GM12892 (cell line): ENCODE measurements around the gene NEXN.
A peak's percentile ranks its signal among the peaks of the same experiment; 100 is the strongest.

ENCODE experiments used
- DNase-seq: peaks from one replicate; pipeline ENCODE4 v3.0.0; 2011; ENCODE audit not compliant: insufficient read length
- FAIRE-seq: peaks from 2 replicates; lab custom pipeline; 2011; peaks lifted over from hg19 to GRCh38; lab: Jason Lieb, UNC
- POLR2A ChIP-seq: IDR thresholded peaks from 2 replicates; pipeline ENCODE4 v1.6.1; 2011; ENCODE audit warnings: low read depth, low read length, control low read depth
- POLR2AphosphoS5 ChIP-seq: IDR thresholded peaks from 2 replicates; pipeline ENCODE4 v1.6.1; 2011; ENCODE audit warnings: low read depth, low read length, control low read depth
- TAF1 ChIP-seq: IDR thresholded peaks from 2 replicates; pipeline ENCODE4 v1.6.1; 2011; ENCODE audit warnings: low read depth, mild to moderate bottlenecking, control low read depth, low read length, borderline replicate concordance

NEXN gene

GRCh38 chr1:77948841-77949424 lies 60.5 kb downstream of the NEXN start:
- DNase-seq: no peak
- FAIRE-seq: no peak
- TF ChIP-seq POLR2AphosphoS5 (0 out of 2 replicates have a peak, but pooled peaks have one; percentile 24), TAF1 (no peak)

- FAIRE-seq (no peak), DNase-seq (no peak)
- no peak for TF ChIP-seq POLR2A
- no peak for TF ChIP-seq TAF1
Observed at GRCh38 chr1:77950873-77951272, 62.4 kb downstream of the NEXN start.

- FAIRE-seq (peak; percentile 63), DNase-seq (no peak)
- no peak for TF ChIP-seq TAF1
- TF ChIP-seq POLR2A: peak; percentile 40; the same call in 1 of the 2 replicates
- peak; percentile 69; the same call in 1 of the 2 replicates for TF ChIP-seq POLR2AphosphoS5
Observed at GRCh38 chr1:77951328-77951727, 62.9 kb downstream of the NEXN start.

GRCh38 chr1:77953907-77954306 lies 65.5 kb downstream of the NEXN start:
- FAIRE-seq (no peak), DNase-seq (no peak)
- TF ChIP-seq POLR2A: no peak
- TF ChIP-seq TAF1: no peak
- 0 out of 2 replicates have a peak, but pooled peaks have one; percentile 47 for TF ChIP-seq POLR2AphosphoS5

- FAIRE-seq: peak; percentile 36
Observed at GRCh38 chr1:77954521-77954920, 66.1 kb downstream of the NEXN start.

GRCh38 chr1:77955709-77956108 lies 67.3 kb downstream of the NEXN start:
- no peak for DNase-seq
- TF ChIP-seq POLR2AphosphoS5: no peak
- TF ChIP-seq POLR2A: no peak
- no peak for TF ChIP-seq TAF1
- FAIRE-seq: no peak

More at GRCh38 chr1:77954521-77954920, 66.1 kb downstream of the NEXN start:
- TF ChIP-seq POLR2A (no peak), TAF1 (no peak), POLR2AphosphoS5 (no peak)
- DNase-seq: no peak

- DNase-seq: no peak
- FAIRE-seq: no peak
- no peak for TF ChIP-seq TAF1
- no peak for TF ChIP-seq POLR2AphosphoS5
- TF ChIP-seq POLR2A: no peak
Observed at GRCh38 chr1:77956464-77956863, 68.0 kb downstream of the NEXN start.

- no peak for FAIRE-seq
- DNase-seq: no peak
- TF ChIP-seq POLR2A: no peak
- TF ChIP-seq TAF1: no peak
- no peak for TF ChIP-seq POLR2AphosphoS5
Observed at GRCh38 chr1:77958391-77958790, 70.0 kb downstream of the NEXN start.

- DNase-seq (no peak), FAIRE-seq (no peak)
- TF ChIP-seq TAF1: no peak
- no peak for TF ChIP-seq POLR2A
- TF ChIP-seq POLR2AphosphoS5: no peak; the same call in 1 of the 2 replicates
Observed at GRCh38 chr1:77958850-77959249, 70.4 kb downstream of the NEXN start.

GRCh38 chr1:77961392-77961791 lies 73.0 kb downstream of the NEXN start:
- no peak for DNase-seq
- TF ChIP-seq TAF1 (no peak), POLR2A (no peak), POLR2AphosphoS5 (no peak)
- no peak for FAIRE-seq

- DNase-seq: no peak
- no peak for FAIRE-seq
- TF ChIP-seq TAF1 (no peak), POLR2AphosphoS5 (no peak), POLR2A (no peak)
Observed at GRCh38 chr1:77966291-77966690, 77.9 kb downstream of the NEXN start.

GRCh38 chr1:77970192-77970591 lies 81.8 kb downstream of the NEXN start:
- no peak for DNase-seq
- FAIRE-seq: no peak
- no peak for TF ChIP-seq POLR2AphosphoS5
- no peak for TF ChIP-seq TAF1
- no peak for TF ChIP-seq POLR2A
